GM21528 (cell line): ENCODE results near the gene CARMIL1.

Source experiments
- ATAC-seq: cut with Tn5 transposase; IDR thresholded peaks from one replicate; pipeline ENCODE4 v1.9.1; 2021; ENCODE audit warnings: mild to moderate bottlenecking, moderate library complexity; ENCODE audit not compliant: unreplicated experiment, low FRiP score

The CARMIL1 gene

GRCh38 chr6:25629198-25629576 is 350.0 kb downstream of the CARMIL1 start:
- no peak for ATAC-seq

- no peak for ATAC-seq
Measured at GRCh38 chr6:25630508-25631278, 351.5 kb downstream of the CARMIL1 start.

GRCh38 chr6:25635886-25636317 is 356.7 kb downstream of the CARMIL1 start:
- no peak for ATAC-seq

GRCh38 chr6:25637211-25637610 is 358.0 kb downstream of the CARMIL1 start:
- no peak for ATAC-seq

- no peak for ATAC-seq
Measured at GRCh38 chr6:25637960-25638434, 358.8 kb downstream of the CARMIL1 start.

GRCh38 chr6:25639653-25640052 is 360.5 kb downstream of the CARMIL1 start:
- ATAC-seq, result no peak

- ATAC-seq, result no peak
Measured at GRCh38 chr6:25640446-25640845, 361.3 kb downstream of the CARMIL1 start.

- ATAC-seq, result no peak
Measured at GRCh38 chr6:25640891-25641290, 361.7 kb downstream of the CARMIL1 start.

- no peak for ATAC-seq
Measured at GRCh38 chr6:25641377-25641776, 362.2 kb downstream of the CARMIL1 start.

GRCh38 chr6:25641940-25642666 is 362.9 kb downstream of the CARMIL1 start:
- no peak for ATAC-seq

- ATAC-seq, result no peak
Measured at GRCh38 chr6:25642667-25643328, 363.6 kb downstream of the CARMIL1 start.

GRCh38 chr6:25645916-25646315 is 366.7 kb downstream of the CARMIL1 start:
- no peak for ATAC-seq

- ATAC-seq, result no peak
Measured at GRCh38 chr6:25649611-25650010, 370.4 kb downstream of the CARMIL1 start.

GRCh38 chr6:25652007-25652515 is 372.9 kb downstream of the CARMIL1 start, which contains the start of gene SCGN:
TSS of gene SCGN (plus strand) at chr6:25652215. CDS start at chr6:25652404, 189 bp downstream.
- ATAC-seq, result no peak

- ATAC-seq, result no peak
Measured at GRCh38 chr6:25655723-25656122, 376.5 kb downstream of the CARMIL1 start.

- no peak for ATAC-seq
Measured at GRCh38 chr6:25659633-25660368, 380.6 kb downstream of the CARMIL1 start.

- ATAC-seq, result no peak
Measured at GRCh38 chr6:25660512-25660911, 381.3 kb downstream of the CARMIL1 start.

- ATAC-seq, result no peak
Measured at GRCh38 chr6:25661129-25661779, 382.1 kb downstream of the CARMIL1 start.

GRCh38 chr6:25665455-25665854 is 386.3 kb downstream of the CARMIL1 start:
- ATAC-seq, result no peak

GRCh38 chr6:25669413-25669812 is 390.2 kb downstream of the CARMIL1 start:
- ATAC-seq, result no peak
